ENCODE data around the gene WDR11. TPM values are rescaled to one million over a fixed set of nuclear protein-coding genes. Genes with fewer than 3 reads are reported as not detected.

WDR11 gene
- total RNA-seq, 1 experiment from 2014 or later: 49.2 TPM

- peaks cover 51% of the 10 kb centered on the region for H3K27me3 Mint-ChIP-seq (ENCODE audit: insufficient read depth, unreplicated experiment)
- no peaks in the 10 kb centered on the region for H3K9me3 Mint-ChIP-seq (ENCODE audit: unreplicated experiment)
- intact Hi-C loops (cut with micrococcal nuclease): no loop called here
- no peak overlapping the region for H3K4me3 Mint-ChIP-seq (ENCODE audit: unreplicated experiment)
- no peak overlapping the region for H3K27ac Mint-ChIP-seq (ENCODE audit: low read depth, unreplicated experiment)
- POLR2A ChIA-PET: interaction anchor here (0.6 to 2.0 kb wide), 2 partner anchors 25 to 259 kb away, joined by 3 to 6 read pairs; partner anchors contain the start of gene WDR11
- no peaks in the 10 kb centered on the region for H3K4me1 Mint-ChIP-seq (ENCODE audit: insufficient read depth, unreplicated experiment)
- no TSS peak for BruUV-seq (replicated peaks)
- DNase-seq (ENCODE audit: unreplicated experiment): no peak
- CTCF ChIA-PET: interaction anchor here (0.6 to 1.1 kb wide), 4 partner anchors 12 to 1432 kb away, joined by 3 to 4 read pairs (median 3); no protein-coding TSS in a partner anchor
- no peaks in the 10 kb centered on the region for H3K36me3 Mint-ChIP-seq (ENCODE audit: insufficient read depth, unreplicated experiment)
- TF ChIP-seq CTCF (IDR thresholded peaks at IDR 0.05; ENCODE audit: unreplicated experiment): no peak
Measured at GRCh38 chr10:120825878-120826769, 25.0 kb upstream of the WDR11 start.

GRCh38 chr10:120827251-120827875 lies 23.8 kb upstream of the WDR11 start:
- DNase-seq (ENCODE audit: unreplicated experiment): no peak
- CTCF ChIA-PET: no interaction called here
- no peak for TF ChIP-seq CTCF (IDR thresholded peaks at IDR 0.05; ENCODE audit: unreplicated experiment)
- no peaks in the 10 kb centered on the region for H3K36me3 Mint-ChIP-seq (ENCODE audit: insufficient read depth, unreplicated experiment)
- no peaks in the 10 kb centered on the region for H3K4me1 Mint-ChIP-seq (ENCODE audit: insufficient read depth, unreplicated experiment)
- intact Hi-C loops (cut with micrococcal nuclease): no loop called here
- H3K9me3 Mint-ChIP-seq (ENCODE audit: unreplicated experiment): no peaks in the 10 kb centered on the region
- POLR2A ChIA-PET: interaction anchor here (2.0 kb wide), 1 partner anchor 24 kb away, joined by 6 read pairs; the partner anchor contains the start of gene WDR11
- BruUV-seq (replicated peaks): no TSS peak
- no peak overlapping the region for H3K4me3 Mint-ChIP-seq (ENCODE audit: unreplicated experiment)
- H3K27me3 Mint-ChIP-seq (ENCODE audit: insufficient read depth, unreplicated experiment): peaks cover 52% of the 10 kb centered on the region
- no peak overlapping the region for H3K27ac Mint-ChIP-seq (ENCODE audit: low read depth, unreplicated experiment)

GRCh38 chr10:120828763-120829319 lies 22.3 kb upstream of the WDR11 start:
- no peak for DNase-seq (ENCODE audit: unreplicated experiment)
- BruUV-seq (replicated peaks): no TSS peak
- H3K4me1 Mint-ChIP-seq (ENCODE audit: insufficient read depth, unreplicated experiment): no peaks in the 10 kb centered on the region
- no peak for TF ChIP-seq CTCF (IDR thresholded peaks at IDR 0.05; ENCODE audit: unreplicated experiment)
- ChIA-PET CTCF (interaction anchor here (0.5 to 1.0 kb wide), 3 partner anchors 270 to 1106 kb away, joined by 3 read pairs; no protein-coding TSS in a partner anchor), POLR2A (no interaction called here)
- peaks cover 41% of the 10 kb centered on the region for H3K27me3 Mint-ChIP-seq (ENCODE audit: insufficient read depth, unreplicated experiment)
- no peak overlapping the region for H3K4me3 Mint-ChIP-seq (ENCODE audit: unreplicated experiment)
- no peaks in the 10 kb centered on the region for H3K36me3 Mint-ChIP-seq (ENCODE audit: insufficient read depth, unreplicated experiment)
- intact Hi-C loops (cut with micrococcal nuclease): no loop called here
- H3K27ac Mint-ChIP-seq (ENCODE audit: low read depth, unreplicated experiment): no peak overlapping the region
- H3K9me3 Mint-ChIP-seq (ENCODE audit: unreplicated experiment): no peaks in the 10 kb centered on the region

GRCh38 chr10:120832106-120832505 lies 19.1 kb upstream of the WDR11 start:
- H3K27ac Mint-ChIP-seq (ENCODE audit: low read depth, unreplicated experiment): no peak overlapping the region
- intact Hi-C loops (cut with micrococcal nuclease): no loop called here
- BruUV-seq (replicated peaks): no TSS peak
- ChIA-PET POLR2A (interaction anchor here (1.5 kb wide), 1 partner anchor 9 kb away, joined by 5 read pairs; no protein-coding TSS in a partner anchor), CTCF (interaction anchor here (1.3 kb wide), 1 partner anchor 409 kb away, joined by 3 read pairs; no protein-coding TSS in a partner anchor)
- H3K4me3 Mint-ChIP-seq (ENCODE audit: unreplicated experiment): no peak overlapping the region
- no peaks in the 10 kb centered on the region for H3K4me1 Mint-ChIP-seq (ENCODE audit: insufficient read depth, unreplicated experiment)
- peaks cover 41% of the 10 kb centered on the region for H3K27me3 Mint-ChIP-seq (ENCODE audit: insufficient read depth, unreplicated experiment)
- H3K9me3 Mint-ChIP-seq (ENCODE audit: unreplicated experiment): no peaks in the 10 kb centered on the region
- TF ChIP-seq CTCF (IDR thresholded peaks at IDR 0.05; ENCODE audit: unreplicated experiment): no peak
- DNase-seq (ENCODE audit: unreplicated experiment): no peak
- no peaks in the 10 kb centered on the region for H3K36me3 Mint-ChIP-seq (ENCODE audit: insufficient read depth, unreplicated experiment)
